CD14-positive monocyte (primary cell): ENCODE measurements around the gene CRAT. TPM values are rescaled to one million over a fixed set of nuclear protein-coding genes. Genes with fewer than 3 reads are reported as not detected.

Source experiments
- DNase-seq, 3 donors: peaks; one replicate each; pipeline ENCODE4 v3.0.0-alpha.2; 2011 to 2022
- H2AFZ ChIP-seq: 2 replicates; pipeline ENCODE4 v1.6.0; 2012; ENCODE audit warnings: mild to moderate bottlenecking, low read depth, low read length, inconsistent platforms; ENCODE audit not compliant: insufficient read depth, poor library complexity, severe bottlenecking
- H3K27ac ChIP-seq, 2 donors: 1 replicate in 1 of 2; 2 replicates in 1 of 2; pipeline ENCODE4 v1.5.1; 2012 to 2013; ENCODE audit warnings: low read length in 2 of 2, control low read depth in 1 of 2, inconsistent platforms in 1 of 2, low read depth in 1 of 2, mild to moderate bottlenecking in 1 of 2
- H3K27me3 ChIP-seq, 2 donors: one replicate each; pipeline versions ENCODE4 v1.6.0 to v1.6.1; 2011 to 2013; ENCODE audit warnings: low read length in 2 of 2; ENCODE audit not compliant: control insufficient read depth in 2 of 2, insufficient read depth in 2 of 2
- H3K36me3 ChIP-seq, 2 donors: replicated peaks in 1 of 2; 1 replicate in 1 of 2; 2 replicates in 1 of 2; pipeline versions ENCODE4 v1.5.1 to v1.6.1; 2012 to 2013; ENCODE audit warnings: low read length in 2 of 2, control low read depth in 1 of 2, inconsistent platforms in 1 of 2, mild to moderate bottlenecking in 1 of 2; ENCODE audit not compliant: insufficient read depth in 2 of 2, control insufficient read depth in 1 of 2
- H3K4me1 ChIP-seq, 2 donors: 1 replicate in 1 of 2; 2 replicates in 1 of 2; pipeline versions ENCODE4 v1.5.1 to v1.6.1; 2012 to 2013; ENCODE audit warnings: low read length in 2 of 2, control low read depth in 1 of 2, inconsistent platforms in 1 of 2, mild to moderate bottlenecking in 1 of 2, moderate library complexity in 1 of 2; ENCODE audit not compliant: insufficient read depth in 2 of 2, control insufficient read depth in 1 of 2
- H3K4me2 ChIP-seq: replicated peaks from 2 replicates; pipeline ENCODE3; 2012; ENCODE audit warnings: low read length, moderate library complexity, mild to moderate bottlenecking; ENCODE audit not compliant: poor library complexity, severe bottlenecking; ENCODE audit errors: extremely low read depth
- H3K4me3 ChIP-seq, 3 experiments: fragments of 200-600 bp in 1 of 3; sonication (generic) in 1 of 3; replicated peaks in 1 of 3; 1 replicate in 2 of 3; 2 replicates in 1 of 3; pipeline ENCODE4 v1.5.1; 2011 to 2013; ENCODE audit warnings: low read length in 3 of 3, mild to moderate bottlenecking in 3 of 3, control low read depth in 2 of 3, low read depth in 2 of 3, inconsistent platforms in 1 of 3, moderate library complexity in 1 of 3
- H3K79me2 ChIP-seq: 2 replicates; pipeline ENCODE4 v1.6.0; 2012; ENCODE audit warnings: mild to moderate bottlenecking, control low read depth, inconsistent platforms, low read length, moderate library complexity; ENCODE audit not compliant: insufficient read depth
- H3K9ac ChIP-seq: 2 replicates; pipeline ENCODE4 v1.6.0; 2017; ENCODE audit warnings: low read length, mild to moderate bottlenecking; ENCODE audit not compliant: insufficient read depth, poor library complexity, severe bottlenecking
- H3K9me3 ChIP-seq, 2 donors: replicated peaks in 1 of 2; 1 replicate in 1 of 2; 2 replicates in 1 of 2; pipeline versions ENCODE4 v1.5.1 to v1.6.1; 2012 to 2013; ENCODE audit warnings: low read length in 2 of 2, control low read depth in 1 of 2; ENCODE audit not compliant: control insufficient read depth in 1 of 2, insufficient read depth in 1 of 2
- H4K20me1 ChIP-seq: 2 replicates; pipeline ENCODE4 v1.6.0; 2012; ENCODE audit warnings: mild to moderate bottlenecking, low read length, control low read depth, moderate library complexity; ENCODE audit not compliant: insufficient read depth
- H3K27ac Mint-ChIP-seq, 7 donors: one replicate each; pipeline ENCODE4 v1.8.0; 2020; ENCODE audit warnings: mild to moderate bottlenecking in 7 of 7, mixed read lengths in 7 of 7, moderate library complexity in 6 of 7, inconsistent platforms in 2 of 7
- H3K27me3 Mint-ChIP-seq, 3 donors: one replicate each; pipeline ENCODE4 v1.8.0; 2021 to 2022; ENCODE audit warnings: low read depth in 3 of 3, mild to moderate bottlenecking in 3 of 3, mixed read lengths in 3 of 3, moderate library complexity in 3 of 3, inconsistent platforms in 1 of 3
- H3K36me3 Mint-ChIP-seq, 2 donors: one replicate each; pipeline ENCODE4 v1.8.0; 2020; ENCODE audit warnings: mixed read lengths in 2 of 2, inconsistent platforms in 1 of 2, mild to moderate bottlenecking in 1 of 2
- H3K4me1 Mint-ChIP-seq: one replicate; pipeline ENCODE4 v1.8.0; 2020; ENCODE audit warnings: mild to moderate bottlenecking, mixed read lengths
- H3K4me3 Mint-ChIP-seq, 2 donors: one replicate each; pipeline ENCODE4 v1.8.0; 2020; ENCODE audit warnings: mild to moderate bottlenecking in 2 of 2, mixed read lengths in 2 of 2, moderate library complexity in 1 of 2
- H3K9me3 Mint-ChIP-seq, 7 donors: one replicate each; pipeline ENCODE4 v1.8.0; 2020 to 2022; ENCODE audit warnings: mixed read lengths in 7 of 7, mild to moderate bottlenecking in 6 of 7, moderate library complexity in 6 of 7, inconsistent platforms in 2 of 7
- CTCF ChIP-seq: fragments of 200-600 bp; IDR thresholded peaks from one replicate; pipeline ENCODE4 v1.8.0; 2022; ENCODE audit warnings: antibody characterized with exemption, mild to moderate bottlenecking
- WGBS: methylation state at CpG from one replicate; pipeline ENCODE4 v1.1.5; 2013; ENCODE audit warnings: missing lambda C conversion rate; ENCODE audit not compliant: insufficient coverage; 5-methylcytosine and 5-hydroxymethylcytosine counted together
- intact Hi-C, 2 donors: fragments of 100-400 bp; cut with micrococcal nuclease; formaldehyde crosslinking; loops; one replicate each; pipeline versions ENCODE4 v1.15.0 to v1.15.1; 2023
- polyA plus RNA-seq, 3 donors: library from polyadenylated mRNA; depleted of rRNA in 1 of 3; unstranded in 2 of 3; stranded (reverse) in 1 of 3; fragments of 300-500 nt in 2 of 3; fragments of >200 nt in 1 of 3; fragmentation: Illumina TruSeq in 2 of 3; gene quantifications; 1 replicate in 2 of 3; 2 replicates in 1 of 3; pipeline ENCODE4 v1.2.3, GENCODE V29; 2012 to 2021

Gene CRAT
- polyA plus RNA-seq, 3 donors: 12.2 to 19.4 (median 15.0) TPM

- Mint-ChIP-seq H3K9me3 (peaks cover 0 to 2% (median 0%) of the 10 kb centered on the region in 7 donors), H3K36me3 (peaks cover 75 to 94% of the 10 kb centered on the region in 2 donors), H3K4me3 (no peak overlapping the region), H3K4me1 (peaks cover 4% of the 10 kb centered on the region), H3K27ac (peak overlapping the region in 2 of 7 donors; percentile 26 to 40), H3K27me3 (no peaks in the 10 kb centered on the region)
- H3K27me3 ChIP-seq: no peaks in the 10 kb centered on the region
- H3K4me3 ChIP-seq: no peak overlapping the region
- peaks cover 67 to 92% of the 10 kb centered on the region in 2 donors for H3K36me3 ChIP-seq
- H3K79me2 ChIP-seq: no peaks in the 10 kb centered on the region
- no peak overlapping the region for H3K27ac ChIP-seq
- intact Hi-C loops: loop anchor here (2.0 to 10.0 kb wide), 4 partner anchors 478 to 652 kb away; no protein-coding TSS in a partner anchor
- H3K4me1 ChIP-seq: no peaks in the 10 kb centered on the region
- H4K20me1 ChIP-seq: peaks cover 7% of the 10 kb centered on the region
- no peak overlapping the region for H3K4me2 ChIP-seq
- no peak overlapping the region for H3K9ac ChIP-seq
- no peaks in the 10 kb centered on the region for H3K9me3 ChIP-seq
- no peak for TF ChIP-seq CTCF
- no peak for DNase-seq
- WGBS: 98% methylated on average over 4 of the region's 4 CpGs
- H2AFZ ChIP-seq: no peak overlapping the region
Observed at GRCh38 chr9:129133082-129133481, 22.5 kb upstream of the CRAT start.

DNA sequence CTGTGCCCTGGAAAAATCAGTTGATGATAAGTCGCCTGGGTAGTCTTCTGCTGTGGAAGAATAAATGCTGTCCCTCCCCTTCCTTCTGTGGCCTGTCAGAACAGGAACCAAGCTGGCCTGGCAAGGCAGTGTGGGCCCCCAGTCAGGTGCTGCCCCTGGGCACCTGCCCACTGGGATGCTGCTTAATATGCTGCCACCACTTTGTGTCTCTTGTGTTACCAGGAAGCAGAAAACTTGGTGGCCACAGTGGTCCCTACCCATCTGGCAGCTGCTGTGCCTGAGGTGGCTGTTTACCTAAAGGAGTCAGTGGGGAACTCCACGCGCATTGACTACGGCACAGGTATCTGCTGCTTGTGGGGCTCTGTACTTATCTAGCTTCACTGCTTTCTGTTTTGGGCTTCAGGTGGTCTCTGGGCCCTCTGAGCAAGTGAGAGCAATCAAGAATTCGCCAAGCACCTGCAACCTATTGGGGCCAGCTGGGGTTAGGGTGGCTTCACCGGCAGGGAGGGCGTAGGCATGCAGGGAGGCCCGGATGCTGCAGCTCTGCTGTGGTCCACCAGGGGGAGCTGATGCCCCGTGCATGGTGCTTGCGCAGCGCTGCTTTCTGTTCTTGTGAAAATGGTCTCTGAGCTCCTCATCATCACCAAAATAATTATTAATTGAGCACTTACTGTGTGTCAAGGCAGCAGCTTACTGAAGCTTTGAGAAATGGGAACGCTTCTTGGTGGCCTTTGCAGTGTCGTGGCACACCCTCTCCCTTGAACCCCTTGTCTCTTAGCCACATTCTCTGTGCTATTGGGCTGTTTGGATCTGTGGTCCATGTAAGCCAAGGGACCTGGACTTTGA, 20.9 kb upstream of the CRAT start:
- H3K9me3 ChIP-seq: no peaks in the 10 kb centered on the region
- H3K27me3 Mint-ChIP-seq: no peaks in the 10 kb centered on the region
- H4K20me1 ChIP-seq: peaks cover 17% of the 10 kb centered on the region
- peaks cover 4% of the 10 kb centered on the region for H3K4me1 Mint-ChIP-seq
- peaks cover 0 to 2% (median 0%) of the 10 kb centered on the region in 7 donors for H3K9me3 Mint-ChIP-seq
- H2AFZ ChIP-seq: no peak overlapping the region
- no peak overlapping the region for H3K4me2 ChIP-seq
- intact Hi-C loops: loop anchor here (2.0 to 10.0 kb wide), 4 partner anchors 479 to 653 kb away; no protein-coding TSS in a partner anchor
- H3K36me3 Mint-ChIP-seq: peaks cover 74 to 94% of the 10 kb centered on the region in 2 donors
- H3K36me3 ChIP-seq: peaks cover 65 to 92% of the 10 kb centered on the region in 2 donors
- H3K4me3 ChIP-seq: no peak overlapping the region
- peak; percentile 98 for TF ChIP-seq CTCF
- DNase-seq: peak; percentile 66 to 74 (median 70)
- H3K9ac ChIP-seq: no peak overlapping the region
- H3K4me3 Mint-ChIP-seq: no peak overlapping the region
- H3K27ac ChIP-seq: no peak overlapping the region
- no peaks in the 10 kb centered on the region for H3K27me3 ChIP-seq
- H3K4me1 ChIP-seq: no peaks in the 10 kb centered on the region
- H3K79me2 ChIP-seq: peaks cover 11% of the 10 kb centered on the region
- 39% methylated on average over 11 of the region's 13 CpGs for WGBS
- peak overlapping the region in 3 of 7 donors; percentile 40 to 75 (median 72) for H3K27ac Mint-ChIP-seq
